Measurements from ENCODE around the gene SCIN.
"Not testable (repeated sequence)": the region's sequence is repeated elsewhere in the genome, so short reads cannot be mapped to it uniquely, and the experiment has no call there.

The SCIN gene

GRCh38 chr7:12640299-12641096 lies 70.0 kb downstream of the SCIN start:
- no peak for DNase-seq (ENCODE audit: insufficient read length, low spot score)
- no peak for TF ChIP-seq POLR2A (IDR thresholded peaks at IDR 0.05; ENCODE audit: low read depth, low read length)
- FAIRE-seq: no peak

DNA sequence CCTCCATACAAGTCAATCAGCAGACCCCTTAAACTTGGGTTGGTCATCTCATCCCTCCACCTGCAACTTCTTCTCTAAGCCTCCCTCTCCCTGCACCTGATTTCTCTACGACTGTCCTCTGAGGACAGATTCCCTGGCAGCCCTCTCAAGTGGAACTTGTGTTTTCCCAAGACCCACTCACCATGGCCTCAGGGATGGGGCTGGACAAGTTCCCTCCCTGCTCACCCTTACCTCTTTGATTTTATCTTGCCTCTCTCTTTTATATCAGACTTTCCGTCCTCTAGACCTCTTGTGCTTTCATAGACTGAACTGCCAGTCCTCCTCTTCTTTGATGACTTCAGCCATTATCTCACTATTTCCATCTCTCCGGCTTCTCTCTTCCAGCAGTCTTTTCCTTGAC lies 70.7 kb downstream of the SCIN start:
- FAIRE-seq: no peak
- no peak for DNase-seq (ENCODE audit: insufficient read length, low spot score)
- no peak for TF ChIP-seq POLR2A (IDR thresholded peaks at IDR 0.05; ENCODE audit: low read depth, low read length)

- TF ChIP-seq POLR2A (IDR thresholded peaks at IDR 0.05; ENCODE audit: low read depth, low read length): no peak
- DNase-seq (ENCODE audit: insufficient read length, low spot score) (no peak), FAIRE-seq (no peak)
Observed at GRCh38 chr7:12642508-12642907, 72.0 kb downstream of the SCIN start.

GRCh38 chr7:12643001-12643643 lies 72.6 kb downstream of the SCIN start:
- no peak for TF ChIP-seq POLR2A (IDR thresholded peaks at IDR 0.05; ENCODE audit: low read depth, low read length)
- FAIRE-seq: no peak

DNA sequence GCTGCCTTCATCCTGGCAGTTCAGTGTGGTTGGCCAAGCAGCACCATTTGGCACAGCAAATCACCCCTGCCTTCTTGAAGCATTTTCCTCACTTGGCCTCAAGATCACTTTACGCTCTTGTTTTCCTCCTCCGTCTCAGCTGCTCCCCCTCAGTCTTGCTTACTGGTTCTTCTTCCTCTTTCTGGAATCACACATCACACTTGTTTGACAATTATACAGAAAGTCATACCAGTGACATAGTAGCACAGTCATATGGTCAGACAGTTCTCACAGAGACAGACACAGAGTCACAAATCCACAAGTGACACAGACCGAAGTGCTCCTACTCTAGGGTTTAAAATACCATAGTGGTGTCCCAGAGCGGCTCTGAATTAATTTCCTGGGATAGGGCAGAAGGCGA lies 73.1 kb downstream of the SCIN start:
- no peak for TF ChIP-seq POLR2A (IDR thresholded peaks at IDR 0.05; ENCODE audit: low read depth, low read length)
- FAIRE-seq: peak; percentile 6

More at GRCh38 chr7:12643001-12643643, 72.6 kb downstream of the SCIN start:
- DNase-seq (ENCODE audit: insufficient read length, low spot score): no peak

GRCh38 chr7:12645212-12645611 lies 74.7 kb downstream of the SCIN start:
- not testable (repeated sequence) for FAIRE-seq; DNase-seq (ENCODE audit: insufficient read length, low spot score)

More for the DNA sequence above, 73.1 kb downstream of the SCIN start:
- DNase-seq (ENCODE audit: insufficient read length, low spot score): no peak

DNA sequence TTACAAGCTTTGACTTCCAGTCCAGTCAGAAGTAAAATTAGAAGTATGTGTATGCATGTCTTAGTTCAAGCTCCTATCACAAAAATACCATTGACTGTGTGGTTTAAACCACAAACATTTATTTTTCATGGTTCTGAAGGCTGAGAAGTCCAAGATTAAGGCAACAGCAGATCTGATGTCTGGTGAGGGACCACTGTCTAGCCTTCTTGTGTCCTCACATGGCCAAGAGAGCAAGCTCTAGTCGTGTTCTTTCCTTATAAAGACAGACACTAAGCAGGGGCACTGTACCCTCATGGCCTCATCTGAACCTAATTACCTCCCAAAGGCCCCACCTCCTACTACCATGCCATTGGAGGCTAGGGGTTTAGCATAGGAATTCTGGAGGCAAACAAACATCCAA lies 75.6 kb downstream of the SCIN start:
- peak; percentile 38 for FAIRE-seq
- DNase-seq (ENCODE audit: insufficient read length, low spot score): no peak
- no peak for TF ChIP-seq POLR2A (IDR thresholded peaks at IDR 0.05; ENCODE audit: low read depth, low read length)

DNA sequence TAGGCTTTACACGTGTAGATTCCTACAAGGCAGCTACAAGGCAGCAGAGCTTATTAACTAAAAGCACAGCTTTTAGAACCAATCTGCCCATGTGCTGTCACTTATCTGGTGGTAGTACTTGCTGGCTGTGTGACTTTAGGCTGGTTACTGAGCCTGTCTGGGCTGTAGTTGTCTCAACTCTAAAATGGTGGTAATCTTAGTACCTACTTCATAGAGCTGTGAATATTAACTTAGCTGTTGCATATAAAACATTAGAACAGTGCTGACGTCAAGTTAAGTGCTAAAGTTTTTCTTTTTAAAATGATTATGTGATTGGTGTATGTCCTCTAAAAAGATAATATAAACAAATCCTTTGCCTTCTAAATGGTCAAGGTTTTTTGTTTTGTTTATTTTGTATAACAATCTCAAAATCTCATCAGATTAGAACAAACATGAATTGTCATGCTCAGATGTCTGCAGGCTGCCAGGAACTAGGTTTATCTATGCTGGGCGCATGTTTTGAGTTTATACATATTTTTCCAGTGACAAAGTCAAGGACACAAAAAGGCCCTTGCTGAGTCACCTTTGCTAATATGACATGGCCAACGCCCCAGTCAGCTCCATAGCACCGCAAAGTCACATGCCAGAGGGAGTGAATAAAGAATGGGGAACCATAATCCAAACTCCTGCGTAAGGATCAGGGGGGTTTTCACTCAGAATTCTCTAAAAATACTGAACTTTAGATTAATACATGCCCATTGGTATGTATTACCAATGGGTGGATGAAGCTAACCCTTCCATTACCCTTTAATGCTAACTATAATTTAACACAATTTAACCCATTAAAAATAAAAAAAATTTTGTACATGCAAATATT lies 77.1 kb downstream of the SCIN start:
- TF ChIP-seq POLR2A (IDR thresholded peaks at IDR 0.05; ENCODE audit: low read depth, low read length): no peak
- DNase-seq (ENCODE audit: insufficient read length, low spot score) (peak; percentile 50), FAIRE-seq (peak; percentile 97)

- no peak for FAIRE-seq
- TF ChIP-seq POLR2A (IDR thresholded peaks at IDR 0.05; ENCODE audit: low read depth, low read length): no peak
- no peak for DNase-seq (ENCODE audit: insufficient read length, low spot score)
Observed at GRCh38 chr7:12648704-12649261, 78.3 kb downstream of the SCIN start.

- FAIRE-seq (no peak), DNase-seq (ENCODE audit: insufficient read length, low spot score) (no peak)
- TF ChIP-seq POLR2A (IDR thresholded peaks at IDR 0.05; ENCODE audit: low read depth, low read length): no peak
Observed at GRCh38 chr7:12649348-12649747, 78.8 kb downstream of the SCIN start.

DNA sequence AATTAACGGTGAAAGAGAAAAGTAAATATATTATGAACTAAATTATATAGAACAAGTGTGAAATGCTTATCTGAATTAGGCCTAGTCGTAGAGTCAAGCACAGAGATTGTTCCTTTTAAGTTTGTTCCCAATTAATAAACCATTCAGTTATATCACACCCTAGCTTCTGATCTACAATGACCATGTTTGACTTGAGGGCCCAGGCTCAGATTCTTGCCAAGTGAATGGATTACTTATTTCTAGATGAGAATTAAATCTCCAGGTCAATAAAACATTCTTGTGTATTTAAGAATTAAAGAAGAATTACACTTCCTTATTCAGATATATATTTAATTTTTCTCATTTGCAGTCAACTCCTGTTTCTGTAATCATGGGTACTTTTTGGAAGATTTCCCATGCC lies 79.6 kb downstream of the SCIN start:
- DNase-seq (ENCODE audit: insufficient read length, low spot score): no peak
- TF ChIP-seq POLR2A (IDR thresholded peaks at IDR 0.05; ENCODE audit: low read depth, low read length): no peak
- no peak for FAIRE-seq

- no peak for TF ChIP-seq POLR2A (IDR thresholded peaks at IDR 0.05; ENCODE audit: low read depth, low read length)
- DNase-seq (ENCODE audit: insufficient read length, low spot score) (no peak), FAIRE-seq (no peak)
Observed at GRCh38 chr7:12653110-12653509, 82.6 kb downstream of the SCIN start.

GRCh38 chr7:12653518-12653917 lies 83.0 kb downstream of the SCIN start:
- FAIRE-seq: peak; percentile 95

DNA sequence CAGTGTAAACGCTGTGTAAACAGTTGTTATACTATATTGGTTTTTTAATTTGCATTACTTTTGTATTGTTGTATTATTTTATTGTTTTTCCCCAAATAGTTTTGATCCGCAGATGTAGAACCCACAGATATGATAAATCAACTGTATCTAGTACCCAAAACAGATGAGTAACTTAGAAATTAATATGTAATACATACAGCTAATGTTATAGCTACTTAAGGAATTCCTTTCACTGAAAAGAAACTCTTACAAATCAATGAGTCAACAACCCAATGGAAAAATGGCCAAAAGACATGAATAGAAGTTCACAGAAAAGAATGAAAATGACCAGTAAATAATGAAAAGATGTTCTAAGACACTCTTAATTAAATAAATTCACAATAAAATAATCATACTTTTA lies 84.6 kb downstream of the SCIN start:
- no peak for DNase-seq (ENCODE audit: insufficient read length, low spot score)
- FAIRE-seq: peak; percentile 27
- no peak for TF ChIP-seq POLR2A (IDR thresholded peaks at IDR 0.05; ENCODE audit: low read depth, low read length)

More at GRCh38 chr7:12653518-12653917, 83.0 kb downstream of the SCIN start:
- DNase-seq (ENCODE audit: insufficient read length, low spot score): no peak
- no peak for TF ChIP-seq POLR2A (IDR thresholded peaks at IDR 0.05; ENCODE audit: low read depth, low read length)

- peak; percentile 93 for FAIRE-seq
- not testable (repeated sequence) for DNase-seq (ENCODE audit: insufficient read length, low spot score)
Observed at GRCh38 chr7:12660423-12660822, 89.9 kb downstream of the SCIN start.

DNA sequence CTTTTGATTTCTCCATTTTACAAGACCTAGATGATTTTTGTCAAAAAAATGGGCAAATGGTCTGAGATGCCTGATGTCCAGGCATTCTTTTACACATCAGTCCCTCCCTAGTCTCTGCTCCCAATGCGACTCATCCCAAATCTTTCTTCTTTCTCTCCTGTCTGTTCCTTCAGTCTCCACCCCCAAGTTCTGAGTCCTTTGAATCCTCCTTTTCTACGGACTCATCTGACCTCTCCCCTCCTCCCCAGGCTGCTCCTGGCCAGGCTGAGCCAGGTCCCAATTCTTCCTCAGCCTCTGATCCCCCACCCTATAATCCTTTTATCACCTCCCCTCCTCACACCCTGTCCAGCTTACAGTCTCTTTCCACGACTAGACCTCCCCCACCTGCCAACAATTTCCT lies 90.5 kb downstream of the SCIN start:
- not testable (repeated sequence) for DNase-seq (ENCODE audit: insufficient read length, low spot score); FAIRE-seq
